HEK293T (cell line): Measurements from ENCODE around the gene ATG2B.

Source experiments
- ARNT ChIP-seq: fragments of 450-650 bp; IDR thresholded peaks from 2 replicates; pipeline ENCODE4 v1.6.1; 2017; ENCODE audit warnings: mild to moderate bottlenecking
- BHLHE40 ChIP-seq: fragments of 450-650 bp; IDR thresholded peaks from 2 replicates; pipeline ENCODE4 v1.6.1; 2016; ENCODE audit warnings: mild to moderate bottlenecking, moderate library complexity, borderline replicate concordance
- CTBP1 ChIP-seq: fragments of 450-650 bp; IDR thresholded peaks from 2 replicates; pipeline ENCODE4 v1.6.1; 2016; ENCODE audit warnings: borderline replicate concordance
- ELF4 ChIP-seq: fragments of 450-650 bp; IDR thresholded peaks from 2 replicates; pipeline ENCODE4 v1.6.1; 2017; ENCODE audit warnings: antibody characterized with exemption
- FOXA1 ChIP-seq: fragments of 450-650 bp; IDR thresholded peaks from 2 replicates; pipeline ENCODE4 v1.6.1; 2016; ENCODE audit warnings: mild to moderate bottlenecking
- FOXK2 ChIP-seq: fragments of 450-650 bp; IDR thresholded peaks from 2 replicates; pipeline ENCODE4 v1.6.1; 2016; ENCODE audit warnings: mild to moderate bottlenecking
- FOXM1 ChIP-seq: fragments of 450-650 bp; IDR thresholded peaks from 2 replicates; pipeline ENCODE4 v1.6.1; 2017; ENCODE audit warnings: mild to moderate bottlenecking, borderline replicate concordance
- HDGF ChIP-seq: fragments of 450-650 bp; IDR thresholded peaks from 2 replicates; pipeline ENCODE4 v1.6.1; 2017; ENCODE audit warnings: antibody characterized with exemption, borderline replicate concordance
- SP1 ChIP-seq: fragments of 450-650 bp; IDR thresholded peaks from 2 replicates; pipeline ENCODE4 v1.6.1; 2017
- SUZ12 ChIP-seq: fragments of 450-650 bp; IDR thresholded peaks from 2 replicates; pipeline ENCODE4 v1.6.1; 2016; ENCODE audit warnings: mild to moderate bottlenecking
- ZNF384 ChIP-seq: fragments of 450-650 bp; IDR thresholded peaks from 2 replicates; pipeline ENCODE4 v1.6.1; 2016
- TF ChIP-seq, protein P1 (sequence below): fragments of 450-650 bp; IDR thresholded peaks from 2 replicates; pipeline ENCODE4 v1.6.1; 2016

DNA sequence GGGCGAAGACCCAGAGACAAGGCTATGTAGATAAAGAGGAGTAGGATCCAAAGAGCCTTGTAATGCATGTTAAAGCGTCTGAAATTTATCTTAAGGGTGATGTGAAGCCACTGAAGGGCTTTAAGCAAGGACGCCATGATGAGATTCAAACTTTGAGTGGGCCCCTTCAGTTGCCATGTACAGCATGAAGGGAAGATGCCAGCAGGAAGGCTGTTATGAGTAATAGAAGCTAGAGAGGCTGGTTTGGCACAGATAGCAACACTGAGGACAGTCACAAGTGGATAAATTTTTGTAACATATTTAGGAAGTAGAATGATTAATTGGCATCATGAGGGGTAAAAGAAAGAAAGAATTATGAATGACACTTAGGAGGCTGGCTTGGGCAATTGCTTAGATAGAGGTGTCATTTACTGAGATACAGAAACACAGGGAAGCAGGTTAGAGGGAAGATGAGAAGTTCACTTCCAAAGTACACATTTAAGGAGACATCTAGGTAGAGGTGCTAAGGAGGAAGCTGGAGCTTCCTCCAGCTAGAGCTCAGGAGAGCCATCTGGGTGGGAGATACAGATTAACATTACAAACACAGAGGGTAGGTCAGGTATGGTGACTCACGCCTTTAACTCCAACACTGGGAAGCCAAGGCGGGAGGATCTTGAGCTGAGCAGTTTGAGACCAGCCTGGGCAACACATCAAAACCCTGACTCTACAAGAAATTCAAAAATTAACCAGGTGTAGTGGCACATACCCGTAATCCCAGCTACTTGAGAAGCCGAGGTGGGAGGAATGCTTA lies 13.7 kb downstream of the ATG2B start:
- TF ChIP-seq SP1, result no peak
- TF ChIP-seq ZNF384, result no peak
- TF ChIP-seq BHLHE40, result no peak
- TF ChIP-seq FOXA1, result no peak
- TF ChIP-seq HDGF, result no peak
- no peak for TF ChIP-seq FOXK2
- no peak for TF ChIP-seq SUZ12
- no peak for TF ChIP-seq FOXM1
- no peak for TF ChIP-seq ARNT
- no peak for TF ChIP-seq CTBP1
- TF ChIP-seq ELF4, result no peak
- TF ChIP-seq, protein P1, sequence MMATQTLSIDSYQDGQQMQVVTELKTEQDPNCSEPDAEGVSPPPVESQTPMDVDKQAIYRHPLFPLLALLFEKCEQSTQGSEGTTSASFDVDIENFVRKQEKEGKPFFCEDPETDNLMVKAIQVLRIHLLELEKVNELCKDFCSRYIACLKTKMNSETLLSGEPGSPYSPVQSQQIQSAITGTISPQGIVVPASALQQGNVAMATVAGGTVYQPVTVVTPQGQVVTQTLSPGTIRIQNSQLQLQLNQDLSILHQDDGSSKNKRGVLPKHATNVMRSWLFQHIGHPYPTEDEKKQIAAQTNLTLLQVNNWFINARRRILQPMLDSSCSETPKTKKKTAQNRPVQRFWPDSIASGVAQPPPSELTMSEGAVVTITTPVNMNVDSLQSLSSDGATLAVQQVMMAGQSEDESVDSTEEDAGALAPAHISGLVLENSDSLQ, result no peak
